Measurements from ENCODE around the gene LLPH. TPM values are rescaled to one million over a fixed set of nuclear protein-coding genes. Genes with fewer than 3 reads are reported as not detected.
"Not testable (repeated sequence)": the region's sequence is repeated elsewhere in the genome, so short reads cannot be mapped to it uniquely, and the experiment has no call there.

The LLPH gene
- total RNA-seq (2021) = 49.5 and 51.3 TPM in 2 replicates
- percentile 87 among the genes with signal in this experiment for Bru-seq, nascent RNA
- percentile 90 among the genes with signal in this experiment for BruChase-seq, experiment 1, labeled RNA remaining after a 2-hour chase
- percentile 92 among the genes with signal in this experiment for BruChase-seq, experiment 2, labeled RNA remaining after a 6-hour chase
- long read RNA-seq, full-length matches to known transcripts = 78 of 93 reads
- long read RNA-seq, partial matches to known transcripts = 0 of 93 reads
- long read RNA-seq, other reads (novel, unspliced or antisense) = 15 of 93 reads

DNA sequence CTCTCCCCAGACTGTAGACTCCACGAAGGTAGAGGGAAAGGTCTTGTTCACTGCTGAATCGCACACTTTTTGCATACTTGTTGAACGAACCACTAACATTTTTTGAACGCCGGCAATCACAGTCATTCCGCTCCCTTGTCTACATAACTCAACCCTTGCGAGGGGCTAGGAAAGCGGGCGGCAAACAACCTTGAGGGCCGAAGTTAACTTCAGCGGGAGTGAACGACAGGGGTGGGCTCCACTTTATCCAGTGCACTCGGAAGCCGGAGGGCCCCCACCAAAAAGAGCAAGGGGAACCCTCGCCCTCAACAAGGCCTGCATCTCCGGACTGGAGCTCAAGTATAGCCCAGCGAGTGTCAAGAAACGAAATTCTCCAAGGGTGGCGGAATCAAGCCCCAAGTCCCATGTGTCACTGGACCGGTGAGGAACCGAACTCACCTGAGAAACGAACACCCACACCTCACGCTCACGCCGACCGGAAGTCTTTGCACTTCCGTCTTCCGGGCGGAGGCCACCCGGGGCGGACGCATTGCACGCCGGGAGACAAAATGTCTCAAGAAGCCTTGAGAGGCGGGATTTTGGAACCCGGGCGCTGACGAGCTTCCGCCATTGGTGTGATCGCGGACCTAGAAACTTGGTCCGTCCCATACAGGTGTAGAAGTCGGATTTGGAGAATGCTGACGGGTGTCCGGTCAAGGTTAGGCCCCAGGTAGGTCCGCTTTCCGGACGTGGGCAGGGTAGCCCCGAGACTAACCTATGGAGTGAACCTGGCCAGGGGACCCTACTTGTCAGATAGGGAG, at the start of gene LLPH:
Gene LLPH, minus strand, starts transcription at position 484 of the 800 bp plus-strand sequence. CDS start 1,644 bp downstream, outside the sequence.
- peak; percentile 95 for DNase-seq (ENCODE audit: low spot score)
- intact Hi-C loops (cut with micrococcal nuclease; ENCODE audit: unreplicated experiment) = no loop called here
- peak within 1 kb of the TSS; percentile 76 for H3K27ac ChIP-seq (ENCODE audit: low read depth, low read length, poor library complexity, severe bottlenecking)
- TF ChIP-seq EZH2 (IDR thresholded peaks at IDR 0.05; ENCODE audit: borderline replicate concordance, low read depth, low read length, poor library complexity, severe bottlenecking) = no peak
- peaks cover 10% of the 10 kb centered on the region for H3K4me1 ChIP-seq (ENCODE audit: insufficient read depth, low read length, poor library complexity, severe bottlenecking)
- BruUV-seq (replicated peaks) = TSS peak; percentile 80
- H3K4me3 ChIP-seq (ENCODE audit: low read depth, low read length, poor library complexity, severe bottlenecking) = peak within 1 kb of the TSS; percentile 88
- ChIA-PET POLR2A (ENCODE audit: low non-redundant PET) (no interaction called here), CTCF (interaction anchor here (1.2 to 1.9 kb wide), 2 partner anchors 10 to 39 kb away, joined by 4 to 11 read pairs; partner anchors contain the start of gene TMBIM4)
- H3K27me3 ChIP-seq (replicated peaks; ENCODE audit: insufficient read depth, low read depth, low read length, poor library complexity) = no peaks in the 10 kb centered on the region
- no peaks in the 10 kb centered on the region for H3K9me3 ChIP-seq (ENCODE audit: low read depth, low read length, poor library complexity, severe bottlenecking)
- H3K36me3 ChIP-seq (ENCODE audit: insufficient read depth, low read length, poor library complexity, severe bottlenecking) = peaks cover 21% of the 10 kb centered on the region

DNA sequence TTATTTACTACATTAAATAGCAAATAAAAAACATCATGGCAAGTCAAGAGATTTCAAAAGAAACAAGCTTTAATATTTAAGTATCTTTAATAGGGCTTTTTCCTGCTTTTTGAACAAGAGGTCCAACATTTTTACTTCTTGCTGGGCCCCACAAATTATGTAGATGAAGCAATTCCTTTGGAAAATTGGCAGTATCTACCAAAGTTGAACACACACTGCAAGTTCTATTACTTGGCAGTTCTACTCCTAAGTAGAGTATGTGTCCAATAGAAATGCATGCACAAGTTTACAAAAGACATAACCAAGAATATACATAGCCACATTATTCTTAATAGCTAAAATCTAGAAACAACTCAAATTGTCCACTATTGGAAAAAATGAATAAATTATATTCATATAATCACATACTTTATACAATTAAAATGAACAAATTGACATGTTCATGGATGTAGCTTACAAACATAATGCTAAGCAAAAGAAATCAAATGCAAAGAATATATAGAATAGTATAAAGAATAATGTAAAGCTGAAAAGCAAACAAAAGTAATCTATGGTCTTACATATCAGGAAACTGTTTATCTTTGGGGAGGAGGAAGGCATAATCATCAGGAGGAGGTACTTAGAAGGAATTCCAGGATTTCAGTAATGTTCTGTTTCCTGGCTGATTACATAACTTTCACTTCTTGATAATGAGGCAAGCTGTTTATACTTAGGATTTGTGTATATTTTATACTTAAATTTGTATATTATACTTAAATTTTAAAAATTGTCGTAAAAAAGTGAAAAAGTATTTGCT, 45.8 kb upstream of the LLPH start:
- no TSS peak for BruUV-seq (replicated peaks)
- TF ChIP-seq EZH2 (IDR thresholded peaks at IDR 0.05; ENCODE audit: borderline replicate concordance, low read depth, low read length, poor library complexity, severe bottlenecking) = no peak
- TF ChIP-seq, protein P1, sequence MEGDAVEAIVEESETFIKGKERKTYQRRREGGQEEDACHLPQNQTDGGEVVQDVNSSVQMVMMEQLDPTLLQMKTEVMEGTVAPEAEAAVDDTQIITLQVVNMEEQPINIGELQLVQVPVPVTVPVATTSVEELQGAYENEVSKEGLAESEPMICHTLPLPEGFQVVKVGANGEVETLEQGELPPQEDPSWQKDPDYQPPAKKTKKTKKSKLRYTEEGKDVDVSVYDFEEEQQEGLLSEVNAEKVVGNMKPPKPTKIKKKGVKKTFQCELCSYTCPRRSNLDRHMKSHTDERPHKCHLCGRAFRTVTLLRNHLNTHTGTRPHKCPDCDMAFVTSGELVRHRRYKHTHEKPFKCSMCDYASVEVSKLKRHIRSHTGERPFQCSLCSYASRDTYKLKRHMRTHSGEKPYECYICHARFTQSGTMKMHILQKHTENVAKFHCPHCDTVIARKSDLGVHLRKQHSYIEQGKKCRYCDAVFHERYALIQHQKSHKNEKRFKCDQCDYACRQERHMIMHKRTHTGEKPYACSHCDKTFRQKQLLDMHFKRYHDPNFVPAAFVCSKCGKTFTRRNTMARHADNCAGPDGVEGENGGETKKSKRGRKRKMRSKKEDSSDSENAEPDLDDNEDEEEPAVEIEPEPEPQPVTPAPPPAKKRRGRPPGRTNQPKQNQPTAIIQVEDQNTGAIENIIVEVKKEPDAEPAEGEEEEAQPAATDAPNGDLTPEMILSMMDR (conservative IDR thresholded peaks at IDR 0.05; ENCODE audit: low read depth, low read length) = no peak
- Histone ChIP-seq H3K27ac (ENCODE audit: low read depth, low read length, poor library complexity, severe bottlenecking) (no peak overlapping the region), H3K36me3 (ENCODE audit: insufficient read depth, low read length, poor library complexity, severe bottlenecking) (no peaks in the 10 kb centered on the region), H3K4me3 (ENCODE audit: low read depth, low read length, poor library complexity, severe bottlenecking) (no peak overlapping the region), H3K27me3 (replicated peaks; ENCODE audit: insufficient read depth, low read depth, low read length, poor library complexity) (no peaks in the 10 kb centered on the region), H3K4me1 (ENCODE audit: insufficient read depth, low read length, poor library complexity, severe bottlenecking) (no peaks in the 10 kb centered on the region), H3K9me3 (ENCODE audit: low read depth, low read length, poor library complexity, severe bottlenecking) (no peaks in the 10 kb centered on the region)
- ChIA-PET CTCF (no interaction called here), POLR2A (ENCODE audit: low non-redundant PET) (no interaction called here)
- intact Hi-C loops (cut with micrococcal nuclease; ENCODE audit: unreplicated experiment) = no loop called here
- no peak for DNase-seq (ENCODE audit: low spot score)

DNA sequence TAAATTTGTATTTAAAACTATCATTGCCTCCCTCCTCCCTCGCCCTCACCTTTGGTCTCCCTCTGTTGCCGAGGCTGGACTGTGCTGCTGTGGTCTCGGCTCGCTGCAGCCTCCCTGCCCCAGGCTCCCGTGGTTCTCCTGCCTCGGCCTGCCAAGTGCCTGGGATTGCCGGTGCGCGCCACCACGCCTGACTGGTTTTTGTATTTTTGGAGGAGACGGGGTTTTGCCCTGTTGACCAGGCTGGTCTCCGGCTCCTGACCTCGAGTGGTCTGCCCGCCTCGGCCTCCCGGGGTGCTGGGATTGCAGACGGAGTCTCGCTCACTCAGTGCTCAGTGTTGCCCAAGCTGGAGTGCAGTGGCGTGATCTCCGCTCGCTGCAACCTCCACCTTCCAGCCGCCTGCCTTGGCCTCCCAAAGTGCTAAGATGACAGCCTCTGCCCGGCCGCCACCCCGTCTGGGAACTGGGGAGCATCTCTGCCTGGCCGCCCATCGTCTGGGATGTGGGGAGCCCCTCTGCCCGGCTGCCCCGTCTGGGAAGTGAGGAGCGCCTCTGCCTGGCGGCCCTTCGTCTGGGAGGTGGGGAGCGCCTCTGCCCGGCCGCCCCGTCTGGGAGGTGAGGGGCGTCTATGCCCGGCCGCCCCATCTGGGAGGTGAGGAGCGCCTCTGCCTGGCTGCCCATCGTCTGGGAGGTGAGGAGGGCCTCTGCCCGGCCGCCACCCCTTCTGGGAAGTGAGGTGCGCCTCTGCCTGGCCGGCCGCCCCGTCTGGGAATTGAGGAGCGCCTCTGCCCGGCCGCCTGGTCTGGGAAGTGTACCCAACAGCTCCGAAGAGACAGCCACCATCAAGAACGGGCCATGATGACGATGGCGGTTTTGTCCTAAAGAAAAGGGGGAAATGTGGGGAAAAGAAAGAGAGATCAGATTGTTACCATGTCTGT, 44.1 kb upstream of the LLPH start:
- H3K4me1 ChIP-seq (ENCODE audit: insufficient read depth, low read length, poor library complexity, severe bottlenecking); H3K27ac ChIP-seq (ENCODE audit: low read depth, low read length, poor library complexity, severe bottlenecking); H3K27me3 ChIP-seq (replicated peaks; ENCODE audit: insufficient read depth, low read depth, low read length, poor library complexity); DNase-seq (ENCODE audit: low spot score); CTCF ChIA-PET; intact Hi-C loops (cut with micrococcal nuclease; ENCODE audit: unreplicated experiment); H3K9me3 ChIP-seq (ENCODE audit: low read depth, low read length, poor library complexity, severe bottlenecking); H3K36me3 ChIP-seq (ENCODE audit: insufficient read depth, low read length, poor library complexity, severe bottlenecking); POLR2A ChIA-PET (ENCODE audit: low non-redundant PET); H3K4me3 ChIP-seq (ENCODE audit: low read depth, low read length, poor library complexity, severe bottlenecking); BruUV-seq (replicated peaks): not testable (repeated sequence)

All from A673 (cell line).